Bronchial epithelial cell (primary cell): ENCODE measurements around the gene ZNF311. TPM values are rescaled to one million over a fixed set of nuclear protein-coding genes. Genes with fewer than 3 reads are reported as not detected.

ENCODE experiments used
- DNase-seq: peaks from one replicate; pipeline ENCODE4 v3.0.0-alpha.2; 2010; ENCODE audit warnings: low read depth
- FAIRE-seq: peaks from 2 replicates; lab custom pipeline; 2011; peaks lifted over from hg19 to GRCh38; lab: Jason Lieb, UNC
- H3K27me3 ChIP-seq: 2 replicates; pipeline ENCODE4 v1.5.1; 2011; ENCODE audit warnings: low read length; ENCODE audit not compliant: control insufficient read depth, insufficient read depth
- H3K36me3 ChIP-seq: 2 replicates; pipeline ENCODE4 v1.5.1; 2011; ENCODE audit warnings: low read length; ENCODE audit not compliant: control insufficient read depth, insufficient read depth
- H3K4me3 ChIP-seq: 2 replicates; pipeline ENCODE4 v1.5.1; 2011; ENCODE audit warnings: mild to moderate bottlenecking, low read depth, low read length, control low read depth
- total RNA-seq: library from RNA; depleted of rRNA; stranded (reverse); fragments of >200 nt; gene quantifications from 2 replicates; pipeline ENCODE4 v1.2.1, GENCODE V29; 2014
- TF ChIP-seq, protein P1 (sequence below): IDR thresholded peaks from 2 replicates; pipeline ENCODE4 v1.5.1; 2011; ENCODE audit warnings: mild to moderate bottlenecking, moderate library complexity, low read length, control low read depth, inconsistent platforms; ENCODE audit not compliant: insufficient read depth, severe bottlenecking

The ZNF311 gene
- total RNA-seq, 1 donor from 2014 or later: 3.9 TPM

DNA sequence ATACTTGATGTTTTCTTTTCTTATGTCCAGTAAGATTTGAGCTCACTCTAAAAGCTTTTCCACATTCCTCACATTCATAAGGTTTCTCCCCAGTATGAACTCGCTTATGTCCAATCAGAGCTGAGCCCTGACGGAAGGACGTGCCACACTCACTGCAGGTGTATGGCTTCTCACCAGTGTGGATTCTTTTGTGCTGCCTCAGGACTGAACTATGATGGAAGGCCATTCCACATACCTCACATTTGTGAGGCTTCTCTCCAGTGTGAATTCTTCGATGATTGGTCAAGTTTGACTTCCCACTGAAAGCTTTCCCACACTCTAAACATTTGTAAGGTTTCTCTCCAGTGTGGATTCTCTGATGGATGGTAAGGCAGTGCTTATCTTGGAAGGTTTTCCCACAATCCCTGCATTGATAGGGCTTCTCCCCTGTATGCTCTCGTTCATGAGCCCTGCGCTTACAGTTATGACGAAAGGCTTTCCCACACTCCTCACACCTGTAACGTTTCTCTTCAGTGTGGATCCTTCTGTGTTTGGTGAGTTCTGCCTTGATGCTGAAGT, 9.9 kb downstream of the ZNF311 start:
- TF ChIP-seq, protein P1, sequence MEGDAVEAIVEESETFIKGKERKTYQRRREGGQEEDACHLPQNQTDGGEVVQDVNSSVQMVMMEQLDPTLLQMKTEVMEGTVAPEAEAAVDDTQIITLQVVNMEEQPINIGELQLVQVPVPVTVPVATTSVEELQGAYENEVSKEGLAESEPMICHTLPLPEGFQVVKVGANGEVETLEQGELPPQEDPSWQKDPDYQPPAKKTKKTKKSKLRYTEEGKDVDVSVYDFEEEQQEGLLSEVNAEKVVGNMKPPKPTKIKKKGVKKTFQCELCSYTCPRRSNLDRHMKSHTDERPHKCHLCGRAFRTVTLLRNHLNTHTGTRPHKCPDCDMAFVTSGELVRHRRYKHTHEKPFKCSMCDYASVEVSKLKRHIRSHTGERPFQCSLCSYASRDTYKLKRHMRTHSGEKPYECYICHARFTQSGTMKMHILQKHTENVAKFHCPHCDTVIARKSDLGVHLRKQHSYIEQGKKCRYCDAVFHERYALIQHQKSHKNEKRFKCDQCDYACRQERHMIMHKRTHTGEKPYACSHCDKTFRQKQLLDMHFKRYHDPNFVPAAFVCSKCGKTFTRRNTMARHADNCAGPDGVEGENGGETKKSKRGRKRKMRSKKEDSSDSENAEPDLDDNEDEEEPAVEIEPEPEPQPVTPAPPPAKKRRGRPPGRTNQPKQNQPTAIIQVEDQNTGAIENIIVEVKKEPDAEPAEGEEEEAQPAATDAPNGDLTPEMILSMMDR: no peak
- no peak overlapping the region for H3K4me3 ChIP-seq
- DNase-seq (no peak), FAIRE-seq (peak; percentile 36)
- H3K36me3 ChIP-seq: no peaks in the 10 kb centered on the region
- no peaks in the 10 kb centered on the region for H3K27me3 ChIP-seq

DNA sequence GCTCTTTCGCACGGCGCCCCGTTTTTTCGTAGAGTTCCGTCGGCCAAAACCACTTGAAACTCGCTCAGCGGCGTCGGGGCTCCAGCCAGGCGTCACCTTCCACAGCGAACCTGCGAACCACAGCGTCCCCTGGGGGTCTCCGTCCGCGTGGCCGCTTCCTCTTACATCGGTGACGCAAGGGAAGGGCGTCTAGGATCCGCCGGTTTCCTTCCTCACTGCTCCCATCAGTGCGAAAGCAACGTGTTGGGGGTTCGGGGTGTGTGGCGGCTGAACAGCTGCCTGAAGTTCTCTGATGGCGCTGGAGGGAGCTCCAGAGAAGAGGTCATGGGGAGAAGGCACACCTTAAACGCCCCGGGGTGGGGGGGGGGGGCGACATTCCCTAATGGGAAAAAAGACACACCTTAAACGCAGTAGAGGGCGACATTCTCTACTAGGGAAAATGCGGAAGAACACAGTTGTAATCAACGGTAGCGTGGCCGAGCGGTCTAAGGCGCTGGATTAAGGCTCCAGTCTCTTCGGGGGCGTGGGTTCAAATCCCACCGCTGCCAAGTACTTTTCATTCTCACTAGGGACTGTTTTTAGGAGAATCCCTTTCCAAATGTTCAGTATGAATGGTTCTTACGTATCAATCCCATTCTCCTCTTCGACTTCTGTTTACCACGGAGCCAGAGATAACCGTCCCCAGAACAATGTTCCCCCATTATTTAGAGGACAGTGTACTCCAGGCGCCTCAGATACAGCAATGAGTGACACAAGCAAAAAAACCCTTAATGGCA, 16.4 kb downstream of the ZNF311 start:
- H3K36me3 ChIP-seq: no peaks in the 10 kb centered on the region
- DNase-seq (peak; percentile 27), FAIRE-seq (no peak)
- TF ChIP-seq, protein P1: peak; percentile 49
- H3K4me3 ChIP-seq: peak overlapping the region; percentile 27
- no peaks in the 10 kb centered on the region for H3K27me3 ChIP-seq

DNA sequence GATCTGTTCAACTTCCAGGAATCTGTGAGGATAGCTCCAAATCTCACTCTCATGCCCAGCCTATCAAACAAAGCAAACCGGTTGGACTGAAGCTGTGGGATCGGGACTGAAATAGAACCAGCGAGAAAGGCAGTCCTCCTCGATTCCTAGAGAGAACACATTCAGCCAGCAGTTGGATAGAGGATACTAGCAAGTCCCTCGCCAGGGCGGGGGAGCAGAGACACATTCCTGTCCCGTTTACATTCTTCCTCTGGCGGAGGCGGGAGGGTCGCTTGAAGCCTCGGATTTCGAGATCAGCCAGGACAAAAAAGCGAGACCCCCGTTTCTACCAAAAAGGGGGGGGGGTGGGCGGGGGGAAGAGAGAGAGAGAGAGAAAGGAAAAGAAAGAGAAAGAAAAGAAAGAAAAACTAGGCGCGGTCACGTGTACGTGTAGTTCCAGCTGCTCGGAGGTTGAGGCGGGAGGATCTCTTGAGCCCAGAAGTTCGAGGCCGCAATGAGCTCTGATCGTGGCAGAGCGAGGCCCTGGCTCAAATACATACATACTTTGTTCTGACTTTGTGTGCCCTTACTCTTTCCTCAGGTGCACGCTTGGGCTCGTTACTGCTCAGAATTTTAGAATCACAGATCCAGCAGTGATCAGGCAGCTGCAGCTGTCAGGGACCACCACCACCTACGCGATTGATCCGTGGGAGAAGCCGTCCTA, 19.5 kb downstream of the ZNF311 start:
- H3K36me3 ChIP-seq: no peaks in the 10 kb centered on the region
- no peak for DNase-seq
- H3K27me3 ChIP-seq: no peaks in the 10 kb centered on the region
- FAIRE-seq: no peak
- peak overlapping the region; percentile 32 for H3K4me3 ChIP-seq
- TF ChIP-seq, protein P1: no peak

DNA sequence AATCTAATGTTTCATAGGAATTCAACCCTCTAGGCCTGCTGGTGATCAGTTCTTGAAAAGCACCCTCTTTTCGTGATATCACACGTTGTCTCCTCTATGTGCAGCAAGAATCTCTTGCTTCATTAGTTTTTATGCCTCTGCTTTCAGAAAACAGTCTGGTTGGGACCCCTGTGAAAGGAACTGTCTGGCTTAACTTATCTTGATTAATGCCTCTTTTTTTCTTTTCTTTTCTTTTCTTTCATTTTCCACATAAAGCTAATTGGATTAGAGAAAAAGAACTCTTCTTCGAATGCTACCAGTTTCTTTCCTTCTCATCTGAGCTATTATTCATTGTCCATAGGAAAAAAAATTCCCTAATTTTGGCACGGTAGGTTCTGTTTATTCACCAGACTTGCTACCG, 21.3 kb downstream of the ZNF311 start:
- TF ChIP-seq, protein P1: no peak
- no peak overlapping the region for H3K4me3 ChIP-seq
- FAIRE-seq (no peak), DNase-seq (no peak)
- H3K36me3 ChIP-seq: no peaks in the 10 kb centered on the region
- no peaks in the 10 kb centered on the region for H3K27me3 ChIP-seq

DNA sequence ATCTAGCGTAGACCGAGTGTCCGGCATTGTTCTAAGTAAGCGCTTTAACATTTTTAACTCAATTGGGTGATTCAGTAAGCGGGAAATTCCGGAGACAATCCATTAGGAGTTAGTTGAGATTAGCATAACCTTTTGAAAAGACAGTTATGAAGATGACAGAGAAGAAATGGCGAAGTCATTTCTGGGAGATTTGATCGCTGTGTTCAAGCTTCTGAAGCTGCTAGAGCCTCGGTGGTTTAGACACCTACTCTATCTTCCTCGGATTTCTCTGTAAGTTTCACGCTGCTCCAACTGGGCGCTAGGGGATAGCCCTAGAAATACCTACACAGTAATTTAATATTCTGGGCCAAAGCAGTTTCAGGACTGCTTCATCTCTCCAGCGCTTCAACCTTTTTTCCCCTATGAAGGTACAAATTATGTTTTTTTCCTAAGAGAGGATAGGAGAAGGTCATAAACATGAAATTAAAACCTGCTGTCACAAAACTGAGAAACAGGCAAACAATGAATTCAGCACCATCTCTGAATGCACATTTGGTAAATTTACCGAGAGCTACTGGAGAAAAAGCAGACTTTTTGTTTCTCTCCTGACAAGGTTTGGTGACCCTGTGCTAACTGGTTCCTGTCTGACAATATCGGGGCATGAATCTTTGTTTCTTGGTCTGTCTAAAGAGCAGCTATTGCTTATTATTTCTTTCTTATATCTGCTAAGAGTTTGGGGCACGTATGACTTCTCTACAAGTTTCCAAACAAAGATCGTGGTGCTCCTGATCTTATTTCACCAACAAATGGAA, 22.4 kb downstream of the ZNF311 start:
- TF ChIP-seq, protein P1: no peak
- H3K4me3 ChIP-seq: peak overlapping the region; percentile 74
- FAIRE-seq (no peak), DNase-seq (peak; percentile 64)
- H3K27me3 ChIP-seq: no peaks in the 10 kb centered on the region
- no peaks in the 10 kb centered on the region for H3K36me3 ChIP-seq
